ENCODE measurements around the gene LTB. TPM values are rescaled to one million over a fixed set of nuclear protein-coding genes. Genes with fewer than 3 reads are reported as not detected.

The LTB gene
- polyA plus RNA-seq, 1 of the 3 experiments (the other 2 are of a cell fraction): 0.10 TPM

GRCh38 chr6:31545291-31545690, 36.9 kb downstream of the LTB start:
- Histone ChIP-seq H3K4me2 (no peak overlapping the region), H3F3A (replicated peaks; ENCODE audit: insufficient read depth) (peaks cover 18% of the 10 kb centered on the region), H3K4me1 (ENCODE audit: control insufficient read depth in 1 of 2, insufficient read depth in 2 of 2, low read depth in 1 of 2, low read length in 1 of 2) (peaks cover 8 to 13% of the 10 kb centered on the region in 2 experiments; a peak in 3 of 4 replicates), H3K9me3 (no peaks in the 10 kb centered on the region), H3K27ac (ENCODE audit: low read depth in 2 of 2, low read length in 1 of 2) (no peak overlapping the region), H3K27me3 (ENCODE audit: insufficient read depth) (no peaks in the 10 kb centered on the region), H3K9ac (no peak overlapping the region), H3K9me2 (no peaks in the 10 kb centered on the region), H2AFZ (ENCODE audit: low read depth) (no peak overlapping the region), H3K36me3 (replicated peaks in 1 of 2; ENCODE audit: control insufficient read depth in 1 of 2, insufficient read depth in 2 of 2, low read length in 1 of 2) (peaks cover 5 to 15% of the 10 kb centered on the region in 2 experiments), H3K4me3 (ENCODE audit: low read depth in 2 of 2, low read length in 1 of 2) (no peak overlapping the region), H3K79me2 (ENCODE audit: insufficient read depth) (peaks cover 52% of the 10 kb centered on the region), H4K20me1 (ENCODE audit: insufficient read depth) (peaks cover 7% of the 10 kb centered on the region)
- WGBS (ENCODE audit: low lambda C conversion rate): 80% methylated on average over 7 of the region's 7 CpGs
- no peak for DNase-seq
- ChIA-PET CTCF (interaction anchor here (0.6 to 11.9 kb wide), 5 partner anchors 36 to 1004 kb away, joined by 3 to 301 read pairs (median 4); partner anchors contain the start of genes NCR3 and VARS1), POLR2A (interaction anchor here (2.4 kb wide), 1 partner anchor 53 kb away, joined by 18 read pairs; no protein-coding TSS in a partner anchor)
- TF ChIP-seq, protein P1, sequence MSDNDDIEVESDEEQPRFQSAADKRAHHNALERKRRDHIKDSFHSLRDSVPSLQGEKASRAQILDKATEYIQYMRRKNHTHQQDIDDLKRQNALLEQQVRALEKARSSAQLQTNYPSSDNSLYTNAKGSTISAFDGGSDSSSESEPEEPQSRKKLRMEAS (IDR thresholded peaks at IDR 0.05; ENCODE audit: low read depth): no peak
- TF ChIP-seq, protein P2, sequence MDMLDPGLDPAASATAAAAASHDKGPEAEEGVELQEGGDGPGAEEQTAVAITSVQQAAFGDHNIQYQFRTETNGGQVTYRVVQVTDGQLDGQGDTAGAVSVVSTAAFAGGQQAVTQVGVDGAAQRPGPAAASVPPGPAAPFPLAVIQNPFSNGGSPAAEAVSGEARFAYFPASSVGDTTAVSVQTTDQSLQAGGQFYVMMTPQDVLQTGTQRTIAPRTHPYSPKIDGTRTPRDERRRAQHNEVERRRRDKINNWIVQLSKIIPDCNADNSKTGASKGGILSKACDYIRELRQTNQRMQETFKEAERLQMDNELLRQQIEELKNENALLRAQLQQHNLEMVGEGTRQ (IDR thresholded peaks at IDR 0.05; ENCODE audit: borderline replicate concordance, low read depth, low read length): no peak
- no peak for TF ChIP-seq TEAD4 (IDR thresholded peaks at IDR 0.05; ENCODE audit: borderline replicate concordance, insufficient read depth)
- TF ChIP-seq CTCF (IDR thresholded peaks at IDR 0.05): no peak

DNA sequence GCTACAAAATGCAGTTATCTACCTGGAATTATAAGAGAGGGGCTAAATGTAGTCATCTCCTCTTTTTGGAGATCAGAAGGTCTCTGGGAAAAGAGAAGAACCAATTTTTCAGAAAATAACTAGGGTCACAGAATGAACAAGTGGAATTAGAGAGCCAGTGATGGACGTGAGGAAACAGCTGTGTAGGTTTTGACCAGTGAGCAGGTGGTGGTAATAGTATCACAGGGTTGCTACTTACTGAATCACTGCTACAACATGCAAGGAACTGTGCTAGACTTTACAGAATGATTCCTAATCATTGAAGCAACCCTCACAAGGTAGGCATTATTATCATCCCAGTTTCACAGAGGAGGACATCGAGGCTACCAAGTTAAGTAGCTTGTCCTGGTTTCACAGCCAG, 37.5 kb downstream of the LTB start:
- H3K79me2 ChIP-seq (ENCODE audit: insufficient read depth): peaks cover 53% of the 10 kb centered on the region
- no peaks in the 10 kb centered on the region for H3K9me3 ChIP-seq
- no peak overlapping the region for H2AFZ ChIP-seq (ENCODE audit: low read depth)
- TF ChIP-seq MEF2A (IDR thresholded peaks at IDR 0.05; ENCODE audit: borderline replicate concordance, low read depth) (no peak), SIN3A (IDR thresholded peaks at IDR 0.05; ENCODE audit: borderline replicate concordance, low read depth, low read length) (no peak), ELF1 (IDR thresholded peaks at IDR 0.05) (no peak), RXRA (IDR thresholded peaks at IDR 0.05; ENCODE audit: borderline replicate concordance, low read depth) (no peak), TEAD4 (IDR thresholded peaks at IDR 0.05; ENCODE audit: borderline replicate concordance, insufficient read depth) (no peak), NRF1 (IDR thresholded peaks at IDR 0.05; ENCODE audit: low read depth, low read length) (no peak), RCOR1 (IDR thresholded peaks at IDR 0.05; ENCODE audit: low read length) (no peak), FOXM1 (IDR thresholded peaks at IDR 0.05; ENCODE audit: low read depth) (no peak)
- no peak overlapping the region for H3K27ac ChIP-seq (ENCODE audit: low read depth in 2 of 2, low read length in 1 of 2)
- CTCF ChIA-PET: interaction anchor here (0.6 to 11.9 kb wide), 3 partner anchors 37 to 1004 kb away, joined by 3 to 301 read pairs (median 3); partner anchors contain the start of gene NCR3
- POLR2A ChIA-PET: no interaction called here
- no peak overlapping the region for H3K4me2 ChIP-seq
- peaks cover 18% of the 10 kb centered on the region for H3F3A ChIP-seq (replicated peaks; ENCODE audit: insufficient read depth)
- no peak overlapping the region for H3K4me3 ChIP-seq (ENCODE audit: low read depth in 2 of 2, low read length in 1 of 2)
- H3K9me2 ChIP-seq: no peaks in the 10 kb centered on the region
- no peak overlapping the region for H3K9ac ChIP-seq
- 41% methylated on average over 2 of the region's 2 CpGs for WGBS (ENCODE audit: low lambda C conversion rate)
- H3K4me1 ChIP-seq (ENCODE audit: control insufficient read depth in 1 of 2, insufficient read depth in 2 of 2, low read depth in 1 of 2, low read length in 1 of 2): peaks cover 8 to 19% of the 10 kb centered on the region in 2 experiments; a peak in 3 of 4 replicates
- peaks cover 7 to 15% of the 10 kb centered on the region in 2 experiments for H3K36me3 ChIP-seq (replicated peaks in 1 of 2; ENCODE audit: control insufficient read depth in 1 of 2, insufficient read depth in 2 of 2, low read length in 1 of 2)
- no peak for DNase-seq
- H3K27me3 ChIP-seq (ENCODE audit: insufficient read depth): no peaks in the 10 kb centered on the region
- peaks cover 13% of the 10 kb centered on the region for H4K20me1 ChIP-seq (ENCODE audit: insufficient read depth)
